Loucy (cell line): ENCODE data around the gene STPG4.

Experiments
- H2AFZ ChIP-seq: fragments of 200-600 bp; sonication (generic); 2 replicates; pipeline ENCODE4 v1.6.0; 2016; ENCODE audit warnings: antibody characterized with exemption, mild to moderate bottlenecking, low read length, moderate library complexity
- H3F3A ChIP-seq: fragments of 200-600 bp; 2 replicates; pipeline ENCODE4 v1.6.0; 2016; ENCODE audit warnings: antibody characterized with exemption, low read depth, mild to moderate bottlenecking
- H3K27me3 ChIP-seq: fragments of 200-600 bp; sonication (generic); 2 replicates; pipeline ENCODE4 v1.6.1; 2014; ENCODE audit warnings: low read length, mild to moderate bottlenecking; ENCODE audit not compliant: insufficient read depth, poor library complexity, severe bottlenecking
- H3K36me3 ChIP-seq: fragments of 200-600 bp; sonication (generic); 2 replicates; pipeline ENCODE4 v1.6.1; 2016; ENCODE audit warnings: low read length; ENCODE audit not compliant: insufficient read depth
- H3K4me1 ChIP-seq: fragments of 200-600 bp; sonication (generic); 2 replicates; pipeline ENCODE4 v1.5.1; 2014; ENCODE audit warnings: low read length, mild to moderate bottlenecking; ENCODE audit not compliant: insufficient read depth, poor library complexity, severe bottlenecking
- H3K4me2 ChIP-seq: fragments of 200-600 bp; sonication (generic); 2 replicates; pipeline ENCODE4 v1.6.0; 2014; ENCODE audit warnings: antibody characterized with exemption, low read length, low read depth, mild to moderate bottlenecking; ENCODE audit not compliant: poor library complexity, severe bottlenecking
- H3K4me3 ChIP-seq: fragments of 200-600 bp; sonication (generic); 2 replicates; pipeline ENCODE4 v1.5.1; 2014; ENCODE audit warnings: low read length, mild to moderate bottlenecking, mixed read lengths; ENCODE audit not compliant: poor library complexity, severe bottlenecking
- H3K79me2 ChIP-seq: fragments of 200-600 bp; sonication (generic); 2 replicates; pipeline ENCODE4 v1.6.1; 2014; ENCODE audit warnings: low read length; ENCODE audit not compliant: insufficient read depth
- H3K9ac ChIP-seq: fragments of 200-600 bp; sonication (generic); 2 replicates; pipeline ENCODE4 v1.6.0; 2014; ENCODE audit warnings: mild to moderate bottlenecking, low read depth, low read length, moderate library complexity; ENCODE audit not compliant: poor library complexity, severe bottlenecking
- H3K9me2 ChIP-seq: fragments of 200-600 bp; sonication (generic); replicated peaks from 2 replicates; pipeline ENCODE4 v1.6.1; 2016; ENCODE audit warnings: low read depth, low read length, mixed read lengths
- H3K9me3 ChIP-seq: fragments of 200-600 bp; sonication (generic); 2 replicates; pipeline ENCODE4 v1.6.1; 2014; ENCODE audit warnings: mild to moderate bottlenecking, antibody characterized with exemption, low read length, low read depth; ENCODE audit not compliant: insufficient read depth
- H4K20me1 ChIP-seq: fragments of 200-600 bp; sonication (generic); 2 replicates; pipeline ENCODE4 v1.6.0; 2014; ENCODE audit warnings: antibody characterized with exemption, low read length, mild to moderate bottlenecking; ENCODE audit not compliant: insufficient read depth, poor library complexity, severe bottlenecking
- EZH2phosphoT487 ChIP-seq: fragments of 200-600 bp; IDR thresholded peaks from 2 replicates; pipeline ENCODE4 v1.6.1; 2018; ENCODE audit warnings: antibody characterized with exemption, mild to moderate bottlenecking, moderate library complexity, borderline replicate concordance
- TF ChIP-seq, protein P1 (sequence below): fragments of 200-600 bp; sonication (generic); conservative IDR thresholded peaks from 2 replicates; pipeline ENCODE4 v1.5.1; 2014; ENCODE audit warnings: mild to moderate bottlenecking, antibody characterized with exemption, low read length

Gene STPG4

DNA sequence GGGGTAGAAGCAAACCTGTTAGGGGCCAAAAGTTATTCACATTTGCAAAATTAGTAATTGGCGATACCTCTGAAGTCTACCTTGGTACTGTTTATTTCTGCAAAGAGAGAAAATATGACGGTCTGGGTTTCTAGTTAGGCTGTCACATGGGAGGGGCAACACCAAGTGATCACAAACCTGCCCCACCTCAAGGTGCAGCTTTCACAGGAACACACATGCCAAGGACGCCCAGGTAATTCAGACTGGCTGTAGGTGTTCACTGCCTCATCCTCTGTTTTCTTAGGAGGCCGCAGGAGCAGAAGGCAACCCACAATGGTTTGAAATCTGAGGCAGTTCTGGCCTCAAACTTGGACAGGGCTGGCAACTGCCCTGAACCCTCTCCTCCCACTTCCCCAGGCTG, 56.2 kb downstream of the STPG4 start:
- Histone ChIP-seq H2AFZ (no peak overlapping the region), H3K27me3 (no peaks in the 10 kb centered on the region), H3K4me2 (no peak overlapping the region), H3K4me3 (no peak overlapping the region), H3K9me2 (no peaks in the 10 kb centered on the region), H3K4me1 (no peaks in the 10 kb centered on the region), H3K36me3 (no peaks in the 10 kb centered on the region), H3K9me3 (no peaks in the 10 kb centered on the region), H4K20me1 (no peaks in the 10 kb centered on the region), H3K79me2 (no peaks in the 10 kb centered on the region), H3F3A (no peaks in the 10 kb centered on the region), H3K9ac (no peak overlapping the region)
- TF ChIP-seq, protein P1, sequence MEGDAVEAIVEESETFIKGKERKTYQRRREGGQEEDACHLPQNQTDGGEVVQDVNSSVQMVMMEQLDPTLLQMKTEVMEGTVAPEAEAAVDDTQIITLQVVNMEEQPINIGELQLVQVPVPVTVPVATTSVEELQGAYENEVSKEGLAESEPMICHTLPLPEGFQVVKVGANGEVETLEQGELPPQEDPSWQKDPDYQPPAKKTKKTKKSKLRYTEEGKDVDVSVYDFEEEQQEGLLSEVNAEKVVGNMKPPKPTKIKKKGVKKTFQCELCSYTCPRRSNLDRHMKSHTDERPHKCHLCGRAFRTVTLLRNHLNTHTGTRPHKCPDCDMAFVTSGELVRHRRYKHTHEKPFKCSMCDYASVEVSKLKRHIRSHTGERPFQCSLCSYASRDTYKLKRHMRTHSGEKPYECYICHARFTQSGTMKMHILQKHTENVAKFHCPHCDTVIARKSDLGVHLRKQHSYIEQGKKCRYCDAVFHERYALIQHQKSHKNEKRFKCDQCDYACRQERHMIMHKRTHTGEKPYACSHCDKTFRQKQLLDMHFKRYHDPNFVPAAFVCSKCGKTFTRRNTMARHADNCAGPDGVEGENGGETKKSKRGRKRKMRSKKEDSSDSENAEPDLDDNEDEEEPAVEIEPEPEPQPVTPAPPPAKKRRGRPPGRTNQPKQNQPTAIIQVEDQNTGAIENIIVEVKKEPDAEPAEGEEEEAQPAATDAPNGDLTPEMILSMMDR, result no peak
- no peak for TF ChIP-seq EZH2phosphoT487

DNA sequence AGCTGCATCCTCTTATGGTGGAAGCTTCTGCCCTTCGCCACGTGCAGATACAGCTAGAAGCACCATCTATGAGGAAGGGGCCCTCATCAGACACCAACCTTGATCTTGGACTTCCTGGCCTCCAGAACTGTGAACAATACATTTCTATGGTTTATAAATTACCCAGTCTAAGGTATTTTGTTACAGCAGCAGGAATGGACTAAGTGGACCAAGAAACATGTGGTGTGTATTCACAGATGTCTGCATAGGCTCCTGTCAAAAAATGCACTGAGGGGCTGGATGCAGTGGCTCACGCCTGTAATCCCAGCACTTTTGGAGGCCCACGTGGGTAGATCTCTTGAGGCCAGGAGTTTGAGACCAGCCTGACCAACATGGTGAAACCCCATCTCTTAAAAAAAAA, 57.5 kb downstream of the STPG4 start:
- no peak overlapping the region for H3K9ac ChIP-seq
- H3K79me2 ChIP-seq, result no peaks in the 10 kb centered on the region

DNA sequence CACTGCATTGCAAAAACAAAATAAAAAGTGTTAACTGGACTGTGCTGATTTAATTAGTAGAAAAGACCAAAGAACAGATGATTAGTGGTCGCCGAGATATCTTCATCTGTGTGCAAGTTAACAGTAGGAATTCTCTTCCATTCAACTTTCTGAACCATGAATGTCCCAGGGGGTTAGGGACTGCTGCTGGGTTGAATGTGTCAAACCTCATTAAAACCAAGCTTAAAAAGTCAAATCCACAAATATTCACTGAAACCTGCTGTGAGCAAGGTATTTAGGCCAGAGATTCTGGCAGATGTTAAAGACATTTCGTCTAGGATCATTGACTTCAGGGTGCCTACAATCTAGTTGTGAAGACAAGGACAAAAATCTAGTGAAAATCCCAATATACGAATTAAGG, 58.7 kb downstream of the STPG4 start:
- no peaks in the 10 kb centered on the region for H4K20me1 ChIP-seq
- no peaks in the 10 kb centered on the region for H3K9me3 ChIP-seq
- H3K4me1 ChIP-seq, result no peaks in the 10 kb centered on the region
- H3F3A ChIP-seq, result no peaks in the 10 kb centered on the region
- H3K9me2 ChIP-seq, result no peaks in the 10 kb centered on the region
- H3K36me3 ChIP-seq, result no peaks in the 10 kb centered on the region
- no peaks in the 10 kb centered on the region for H3K79me2 ChIP-seq
- TF ChIP-seq, protein P1, result no peak
- no peak for TF ChIP-seq EZH2phosphoT487
- H3K9ac ChIP-seq, result no peak overlapping the region
- no peaks in the 10 kb centered on the region for H3K27me3 ChIP-seq
- H3K4me3 ChIP-seq, result no peak overlapping the region
- H3K4me2 ChIP-seq, result no peak overlapping the region
- no peak overlapping the region for H2AFZ ChIP-seq

More for the DNA sequence above, 57.5 kb downstream of the STPG4 start:
- H3K9me3 ChIP-seq, result no peaks in the 10 kb centered on the region
- no peaks in the 10 kb centered on the region for H3K9me2 ChIP-seq
- H2AFZ ChIP-seq, result no peak overlapping the region
- no peaks in the 10 kb centered on the region for H3F3A ChIP-seq
- H3K4me1 ChIP-seq, result no peaks in the 10 kb centered on the region
- H3K4me3 ChIP-seq, result no peak overlapping the region
- H4K20me1 ChIP-seq, result no peaks in the 10 kb centered on the region
- no peaks in the 10 kb centered on the region for H3K36me3 ChIP-seq
- TF ChIP-seq, protein P1, result no peak
- no peak for TF ChIP-seq EZH2phosphoT487
- no peak overlapping the region for H3K4me2 ChIP-seq
- H3K27me3 ChIP-seq, result no peaks in the 10 kb centered on the region
